NCI-H2196 treated with DMSO at 0.1 percent for 48 hours (cell line): ENCODE data around the gene SLC26A9.
"Not testable (repeated sequence)": the region's sequence is repeated elsewhere in the genome, so short reads cannot be mapped to it uniquely, and the experiment has no call there.

Source experiments
- DNase-seq: peaks from one replicate; lab custom pipeline; 2025; ENCODE audit not compliant: unreplicated experiment; lab: John Stamatoyannopoulos, UW

The SLC26A9 gene

DNA sequence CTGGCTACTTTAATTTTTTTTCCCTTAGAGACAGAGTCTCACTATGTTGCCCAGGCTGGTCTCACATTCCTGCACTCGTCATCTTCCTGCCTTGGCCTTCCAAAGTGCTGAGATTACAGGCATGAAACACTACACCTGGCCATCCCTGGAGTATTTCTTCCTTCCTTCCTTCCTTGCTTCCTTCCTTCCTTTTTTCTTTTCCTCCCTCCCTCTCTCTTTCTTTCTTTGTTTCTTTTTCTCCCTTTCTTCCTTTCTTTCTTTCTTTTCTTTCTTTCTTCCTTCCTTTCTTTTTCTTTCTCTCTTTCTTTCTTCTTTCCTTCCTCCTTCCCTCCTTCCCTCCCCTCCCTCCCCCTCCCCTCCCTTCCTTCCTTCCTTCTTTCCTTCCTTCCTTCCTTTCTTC, 46.9 kb downstream of the SLC26A9 start:
- no peak for DNase-seq

DNA sequence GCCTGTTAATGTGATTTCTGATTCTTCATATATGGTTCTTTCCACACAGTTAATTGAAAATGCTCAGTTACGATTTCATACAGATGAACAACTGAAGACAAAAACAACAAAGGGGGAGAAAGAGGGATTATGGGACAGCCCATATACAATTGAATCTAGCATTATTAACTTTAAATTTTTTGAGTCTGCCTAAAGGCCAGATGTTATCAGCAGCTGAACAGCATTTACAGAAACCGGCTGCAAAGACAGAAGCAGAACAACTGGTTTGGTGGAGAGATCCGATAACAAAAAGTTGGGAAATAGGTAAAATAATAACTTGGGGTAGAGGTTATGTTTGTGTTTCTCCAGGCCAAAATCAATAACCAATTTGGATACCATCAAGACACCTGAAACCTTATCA, 49.1 kb downstream of the SLC26A9 start:
- DNase-seq, result not testable (repeated sequence)

DNA sequence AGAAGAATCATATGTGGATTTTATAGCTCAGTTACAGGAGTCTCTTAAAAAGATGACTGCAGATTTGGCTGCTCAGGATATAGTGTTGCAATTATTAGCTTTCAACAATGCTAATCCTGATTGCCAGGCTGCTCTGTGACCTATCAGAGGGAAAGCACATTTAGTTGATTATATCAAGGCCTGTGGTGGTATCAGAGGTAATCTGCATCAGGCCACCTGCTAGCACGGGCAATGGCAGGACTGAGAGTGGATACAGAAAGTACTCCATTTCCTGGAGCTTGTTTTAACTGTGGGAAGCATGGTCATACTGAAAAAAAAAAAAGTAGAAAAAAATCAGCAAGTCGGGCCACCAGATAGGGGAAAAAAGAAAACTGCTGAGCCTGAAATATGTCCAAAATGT, 51.1 kb downstream of the SLC26A9 start:
- not testable (repeated sequence) for DNase-seq

DNA sequence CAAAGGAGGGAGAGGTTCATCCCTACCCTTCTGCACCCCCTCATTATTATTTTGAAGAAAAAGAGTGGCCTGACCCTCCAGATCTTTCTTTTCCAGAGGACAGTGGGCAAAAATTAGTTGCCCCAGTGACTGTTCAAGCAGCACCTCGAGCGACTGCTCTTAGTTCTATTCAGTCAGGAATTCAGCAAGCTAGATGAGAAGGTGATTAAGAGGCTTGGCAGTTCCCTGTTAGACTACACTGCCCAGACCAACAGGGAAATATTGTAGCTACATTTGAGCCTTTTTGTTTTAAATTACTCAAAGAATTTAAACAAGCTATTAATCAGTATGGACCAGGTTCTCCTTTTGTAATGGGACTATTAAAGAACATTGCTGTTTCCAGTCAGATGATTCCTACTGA, 51.8 kb downstream of the SLC26A9 start:
- DNase-seq, result not testable (repeated sequence)

DNA sequence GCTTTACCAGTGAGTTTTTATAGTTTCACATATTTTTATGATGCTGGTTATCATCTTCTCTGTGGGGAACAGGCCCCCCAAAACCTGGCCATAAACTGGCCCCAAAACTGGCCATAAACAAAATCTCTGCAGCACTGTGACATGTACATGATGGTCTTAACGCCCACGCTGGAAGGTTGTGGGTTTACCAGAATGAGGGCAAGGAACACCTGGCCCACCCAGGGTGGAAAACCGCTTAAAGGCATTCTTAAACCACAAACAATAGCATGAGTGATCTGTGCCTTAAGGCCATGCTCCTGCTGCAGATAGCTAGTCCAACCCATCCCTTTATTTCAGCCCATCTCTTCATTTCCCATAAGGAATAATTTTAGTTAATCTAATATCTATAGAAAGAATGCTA, 52.6 kb downstream of the SLC26A9 start:
- DNase-seq, result not testable (repeated sequence)

DNA sequence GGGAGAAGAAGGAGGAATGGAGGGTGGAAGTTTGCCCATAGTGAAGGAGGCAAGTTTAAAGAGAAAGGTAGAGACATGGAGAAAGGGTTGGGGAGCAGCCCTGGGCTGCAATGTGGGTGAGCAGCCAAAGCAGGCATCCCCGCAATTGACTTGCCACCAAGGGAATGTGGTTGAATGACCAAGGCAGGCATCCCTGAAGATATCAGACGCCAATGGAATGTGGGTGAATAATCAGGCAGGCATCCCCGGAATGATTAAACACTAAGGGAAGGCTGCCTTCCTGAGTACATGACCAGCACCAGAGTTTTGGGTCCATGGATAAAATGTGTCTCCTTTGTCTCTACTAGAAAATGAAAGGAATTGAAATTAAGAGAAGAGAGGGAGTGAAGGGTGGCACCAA, 53.5 kb downstream of the SLC26A9 start:
- DNase-seq, result not testable (repeated sequence)

DNA sequence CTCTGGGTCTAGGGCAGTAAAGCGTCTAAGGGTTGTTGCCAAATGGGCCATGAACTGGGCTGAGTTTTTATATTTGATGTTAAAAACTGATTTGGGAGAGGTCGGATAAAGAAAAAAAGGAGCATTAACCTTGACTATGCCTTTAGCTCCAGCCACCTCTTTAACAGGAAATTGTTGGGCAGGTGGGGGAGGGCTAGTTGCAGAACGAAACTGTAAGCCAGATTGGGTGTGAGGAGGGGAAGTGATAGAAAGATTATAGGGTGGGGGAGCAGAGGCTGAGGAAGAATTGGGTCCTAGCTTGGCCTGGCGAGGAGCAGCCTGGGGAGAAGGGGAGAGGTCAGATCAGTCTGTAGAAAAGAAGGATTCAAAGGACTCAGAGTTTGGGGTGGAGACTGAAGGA, 54.2 kb downstream of the SLC26A9 start:
- DNase-seq, result not testable (repeated sequence)

DNA sequence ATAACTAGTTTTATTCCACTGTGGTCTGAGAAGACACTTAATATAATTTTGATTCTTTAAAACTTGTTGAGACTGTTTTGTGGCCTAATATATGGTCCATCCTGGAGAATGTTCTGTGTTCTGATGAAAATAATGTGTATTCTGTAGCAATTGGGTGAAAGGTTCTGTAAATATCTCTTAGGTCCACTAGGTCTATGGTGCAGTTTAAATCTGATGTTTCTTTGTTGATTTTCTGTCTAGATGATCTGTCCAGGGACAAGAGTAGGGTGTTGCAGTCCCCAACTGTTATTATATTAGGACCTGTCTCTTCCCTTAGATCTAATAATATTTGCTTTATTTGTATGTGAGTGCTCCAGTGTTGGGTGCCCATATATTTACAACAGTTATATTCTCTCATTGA, 59.5 kb downstream of the SLC26A9 start:
- DNase-seq, result no peak

DNA sequence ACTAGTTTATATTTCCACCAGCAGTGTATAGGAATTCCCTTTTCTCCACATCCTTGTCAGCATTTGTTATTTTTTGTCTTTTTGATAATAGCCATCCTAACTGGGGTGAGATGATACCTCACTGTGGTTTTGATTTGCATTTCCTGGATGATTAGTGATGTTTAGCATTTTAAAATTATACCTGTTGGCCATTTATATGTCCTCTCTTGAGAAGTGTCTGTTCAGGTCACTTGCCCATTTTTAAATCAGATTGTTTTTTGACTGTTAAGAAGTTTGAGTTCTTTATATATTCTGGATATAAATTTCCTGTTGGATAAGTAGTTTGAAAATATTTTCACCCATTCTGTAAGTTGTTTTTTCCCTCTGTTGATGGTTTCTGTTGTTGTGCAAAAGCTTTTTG, 62.3 kb downstream of the SLC26A9 start:
- no peak for DNase-seq

DNA sequence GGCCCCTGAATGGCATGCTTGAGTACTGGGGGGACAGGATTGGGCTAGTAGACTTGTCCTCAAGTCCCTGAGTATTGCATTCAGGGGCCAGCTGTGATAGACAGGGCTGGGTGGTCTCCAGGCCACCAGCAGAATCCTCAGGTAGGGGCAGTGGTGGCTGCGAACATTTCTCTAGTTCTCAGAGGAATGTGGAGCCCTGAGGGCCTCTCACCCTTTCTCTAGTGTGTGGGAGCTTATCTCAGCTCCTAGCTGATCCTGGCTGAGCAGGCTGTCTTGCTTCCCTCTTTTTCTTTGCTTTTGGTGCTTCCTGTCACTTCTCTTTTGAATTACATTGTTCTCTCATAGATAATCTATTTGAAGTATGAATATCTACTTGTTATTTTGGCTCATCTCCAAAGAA, 63.3 kb downstream of the SLC26A9 start:
- DNase-seq, result no peak

DNA sequence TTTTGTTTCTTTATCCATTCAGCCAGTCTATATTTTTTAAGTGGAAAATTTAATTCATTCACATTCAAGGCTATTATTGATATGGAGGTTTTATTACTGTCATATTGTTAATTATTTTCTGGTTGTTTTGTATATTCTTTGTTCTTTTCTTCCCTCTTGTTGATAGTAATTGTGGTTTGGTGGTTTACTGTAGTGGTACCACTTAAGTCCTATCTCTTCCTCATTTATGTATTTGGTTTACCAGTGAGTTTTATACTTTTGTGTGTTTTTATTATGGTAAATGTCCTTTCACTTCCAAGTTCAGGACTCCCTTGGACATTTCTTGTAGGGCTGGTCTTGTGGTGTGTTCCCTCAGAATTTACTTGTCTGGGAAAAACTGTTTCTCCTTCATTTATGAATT, 65.2 kb downstream of the SLC26A9 start:
- no peak for DNase-seq

DNA sequence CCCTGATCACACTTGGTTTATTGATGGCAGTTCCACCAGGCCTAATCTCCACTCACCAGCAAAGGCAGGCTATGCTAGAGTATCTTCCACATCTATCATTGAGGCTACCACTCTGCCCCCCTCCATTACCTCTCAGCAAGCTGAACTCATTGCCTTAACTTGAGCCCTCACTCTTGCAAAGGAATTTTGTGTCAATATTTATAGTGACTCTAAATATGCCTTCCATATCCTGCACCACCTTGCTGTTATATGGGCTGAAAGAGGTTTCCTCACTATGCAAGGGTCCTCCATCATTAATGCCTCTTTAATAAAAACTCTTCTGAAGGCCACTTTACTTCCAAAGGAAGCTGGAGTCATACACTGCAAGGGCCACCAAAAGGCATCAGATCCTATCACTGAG, 70.1 kb downstream of the SLC26A9 start:
- DNase-seq, result not testable (repeated sequence)

DNA sequence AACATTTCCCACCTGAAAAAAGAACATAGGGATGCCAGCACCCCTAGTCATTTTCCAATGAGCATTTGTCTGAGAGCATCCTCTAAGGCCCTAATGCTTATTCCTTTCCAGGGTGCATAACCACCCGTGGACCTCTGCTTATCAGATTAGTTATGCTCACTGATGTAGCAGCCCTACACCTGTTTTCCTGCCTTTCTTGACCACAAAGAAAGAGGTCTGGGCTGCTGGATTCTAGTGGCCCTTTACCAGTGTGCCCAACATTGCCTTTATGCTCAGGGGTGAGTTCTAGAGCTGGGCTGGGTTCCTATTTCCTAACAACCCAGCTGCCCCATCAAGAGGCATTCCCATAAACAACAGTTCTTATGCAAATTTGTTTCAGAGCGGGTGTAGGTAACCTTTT, 73.0 kb downstream of the SLC26A9 start:
- DNase-seq, result no peak
